Activated B cell treated with CpG ODN at 0.5 μM for 24 hours (primary cell): Measurements from ENCODE around the gene ANO9. TPM values are rescaled to one million over a fixed set of nuclear protein-coding genes. Genes with fewer than 3 reads are reported as not detected.

Experiments used
- ATAC-seq: fragments of 200-7000 bp; cut with Tn5 transposase; one replicate; pipeline ENCODE4 v1.10.0; 2021; ENCODE audit warnings: low read depth, mild to moderate bottlenecking, moderate library complexity
- CTCF ChIA-PET: fragments of 350-600 bp; sonication (Branson Sonifier 250); formaldehyde crosslinking; loops from one replicate; lab custom pipeline; 2021; ENCODE audit warnings: antibody characterized with exemption; lab: Charles Lee
- POLR2A ChIA-PET: fragments of 350-600 bp; sonication (Branson Sonifier 250); formaldehyde crosslinking; loops from one replicate; lab custom pipeline; 2021; ENCODE audit warnings: antibody characterized with exemption; lab: Charles Lee
- DNase-seq: peaks from one replicate; pipeline ENCODE4 v3.0.0; 2022
- H3K27ac Mint-ChIP-seq: one replicate; pipeline ENCODE4 v1.8.0; 2020; ENCODE audit warnings: mixed read lengths
- H3K27me3 Mint-ChIP-seq: one replicate; pipeline ENCODE4 v1.8.0; 2021; ENCODE audit warnings: mixed read lengths
- H3K36me3 Mint-ChIP-seq: one replicate; pipeline ENCODE4 v1.8.0; 2021; ENCODE audit warnings: low read depth, mixed read lengths
- H3K4me1 Mint-ChIP-seq: one replicate; pipeline ENCODE4 v1.8.0; 2021; ENCODE audit warnings: mixed read lengths
- H3K4me3 Mint-ChIP-seq: one replicate; pipeline ENCODE4 v1.8.0; 2020; ENCODE audit warnings: mild to moderate bottlenecking, mixed read lengths
- H3K9me3 Mint-ChIP-seq: one replicate; pipeline ENCODE4 v1.8.0; 2020; ENCODE audit warnings: mixed read lengths
- intact Hi-C: fragments of 100-400 bp; cut with micrococcal nuclease; formaldehyde crosslinking; loops from one replicate; pipeline ENCODE4 v1.15.1; 2024
- total RNA-seq: library from RNA; stranded (reverse); gene quantifications from 2 replicates; pipeline ENCODE4 v1.2.3, GENCODE V29; 2022
- TF ChIP-seq, protein P1 (sequence below): fragments of 200-600 bp; IDR thresholded peaks from one replicate; pipeline ENCODE4 v1.8.0; 2022; ENCODE audit warnings: antibody characterized with exemption, mild to moderate bottlenecking

Gene ANO9
- total RNA-seq, 1 donor from 2014 or later: 46.1 TPM

DNA sequence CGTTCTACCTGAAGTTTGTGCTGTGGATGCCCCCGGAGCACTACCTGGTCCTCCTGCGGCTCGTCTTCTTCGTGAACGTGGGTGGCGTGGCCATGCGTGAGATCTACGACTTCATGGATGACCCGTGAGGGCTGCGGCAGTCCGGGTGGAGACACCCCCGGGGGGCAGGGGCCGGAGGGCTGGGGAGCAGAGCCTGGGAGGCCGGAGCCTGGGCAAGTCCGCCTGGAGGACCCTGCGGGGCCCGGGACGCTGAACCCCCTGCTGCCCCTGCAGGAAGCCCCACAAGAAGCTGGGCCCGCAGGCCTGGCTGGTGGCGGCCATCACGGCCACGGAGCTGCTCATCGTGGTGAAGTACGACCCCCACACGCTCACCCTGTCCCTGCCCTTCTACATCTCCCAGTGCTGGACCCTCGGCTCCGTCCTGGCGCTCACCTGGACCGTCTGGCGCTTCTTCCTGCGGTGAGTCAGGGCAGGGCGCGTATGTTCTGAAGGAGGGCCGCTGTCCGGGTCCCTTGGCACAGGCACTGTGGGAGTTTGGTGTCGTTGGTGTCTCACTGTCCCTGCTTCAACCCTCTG is 47.9 kb upstream of the ANO9 start:
- ChIA-PET CTCF (no interaction called here), POLR2A (no interaction called here)
- Mint-ChIP-seq H3K4me1 (peaks cover 4% of the 10 kb centered on the region), H3K4me3 (no peak overlapping the region), H3K9me3 (no peaks in the 10 kb centered on the region), H3K27me3 (no peaks in the 10 kb centered on the region), H3K27ac (no peak overlapping the region), H3K36me3 (peaks cover 30% of the 10 kb centered on the region)
- intact Hi-C loops: no loop called here
- DNase-seq (no peak), ATAC-seq (no peak)
- TF ChIP-seq, protein P1, sequence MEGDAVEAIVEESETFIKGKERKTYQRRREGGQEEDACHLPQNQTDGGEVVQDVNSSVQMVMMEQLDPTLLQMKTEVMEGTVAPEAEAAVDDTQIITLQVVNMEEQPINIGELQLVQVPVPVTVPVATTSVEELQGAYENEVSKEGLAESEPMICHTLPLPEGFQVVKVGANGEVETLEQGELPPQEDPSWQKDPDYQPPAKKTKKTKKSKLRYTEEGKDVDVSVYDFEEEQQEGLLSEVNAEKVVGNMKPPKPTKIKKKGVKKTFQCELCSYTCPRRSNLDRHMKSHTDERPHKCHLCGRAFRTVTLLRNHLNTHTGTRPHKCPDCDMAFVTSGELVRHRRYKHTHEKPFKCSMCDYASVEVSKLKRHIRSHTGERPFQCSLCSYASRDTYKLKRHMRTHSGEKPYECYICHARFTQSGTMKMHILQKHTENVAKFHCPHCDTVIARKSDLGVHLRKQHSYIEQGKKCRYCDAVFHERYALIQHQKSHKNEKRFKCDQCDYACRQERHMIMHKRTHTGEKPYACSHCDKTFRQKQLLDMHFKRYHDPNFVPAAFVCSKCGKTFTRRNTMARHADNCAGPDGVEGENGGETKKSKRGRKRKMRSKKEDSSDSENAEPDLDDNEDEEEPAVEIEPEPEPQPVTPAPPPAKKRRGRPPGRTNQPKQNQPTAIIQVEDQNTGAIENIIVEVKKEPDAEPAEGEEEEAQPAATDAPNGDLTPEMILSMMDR: no peak

DNA sequence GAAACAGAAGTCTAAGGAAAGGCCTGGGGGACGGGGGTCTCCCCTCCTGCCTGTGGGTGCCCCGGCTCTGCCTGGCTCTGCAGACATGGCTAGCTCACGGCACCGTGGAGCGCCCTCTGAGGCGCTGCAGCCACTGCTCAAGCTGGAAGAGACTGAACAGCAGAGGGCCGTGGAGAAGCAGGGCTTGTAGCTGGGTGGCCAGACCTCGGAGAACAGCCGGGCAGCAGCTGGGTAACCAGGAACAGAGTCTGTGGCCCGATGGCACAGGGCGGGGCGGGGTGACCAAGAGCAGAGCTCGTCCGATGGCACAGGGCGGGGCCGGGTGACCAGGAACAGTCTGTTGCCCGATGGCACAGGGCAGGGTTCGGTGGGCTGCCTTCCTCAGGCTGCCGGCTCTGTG is 47.2 kb upstream of the ANO9 start:
- TF ChIP-seq, protein P1: no peak
- ATAC-seq (no peak), DNase-seq (no peak)
- Mint-ChIP-seq H3K36me3 (peaks cover 27% of the 10 kb centered on the region), H3K9me3 (no peaks in the 10 kb centered on the region), H3K27me3 (no peaks in the 10 kb centered on the region), H3K4me3 (no peak overlapping the region), H3K4me1 (peaks cover 4% of the 10 kb centered on the region), H3K27ac (no peak overlapping the region)
- intact Hi-C loops: no loop called here
- CTCF ChIA-PET: no interaction called here
- POLR2A ChIA-PET: no interaction called here

DNA sequence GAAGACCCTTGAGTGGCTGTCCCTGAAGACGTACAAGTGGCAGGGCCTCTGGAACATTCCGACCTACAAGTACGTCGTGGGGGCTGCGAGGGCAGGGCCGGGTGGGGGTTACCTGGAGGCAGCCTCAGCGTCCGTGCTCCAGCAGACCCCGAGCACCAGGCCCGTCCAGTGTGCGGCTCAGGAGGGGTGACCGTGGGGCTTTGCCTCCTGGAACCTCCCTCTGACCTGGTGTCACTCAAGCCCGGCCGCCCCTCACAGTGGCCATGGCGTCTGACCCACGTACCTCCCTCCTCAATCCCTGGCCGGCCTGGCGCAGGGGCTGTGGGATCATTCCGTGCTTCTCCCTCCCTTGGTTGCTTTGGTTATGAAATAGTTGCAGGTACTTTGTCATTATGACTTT is 46.8 kb upstream of the ANO9 start:
- H3K4me1 Mint-ChIP-seq: peaks cover 4% of the 10 kb centered on the region
- no peak overlapping the region for H3K27ac Mint-ChIP-seq
- H3K9me3 Mint-ChIP-seq: no peaks in the 10 kb centered on the region
- no peaks in the 10 kb centered on the region for H3K27me3 Mint-ChIP-seq
- intact Hi-C loops: no loop called here
- ATAC-seq (no peak), DNase-seq (no peak)
- no peak overlapping the region for H3K4me3 Mint-ChIP-seq
- TF ChIP-seq, protein P1: no peak
- peaks cover 25% of the 10 kb centered on the region for H3K36me3 Mint-ChIP-seq
- ChIA-PET POLR2A (no interaction called here), CTCF (no interaction called here)

DNA sequence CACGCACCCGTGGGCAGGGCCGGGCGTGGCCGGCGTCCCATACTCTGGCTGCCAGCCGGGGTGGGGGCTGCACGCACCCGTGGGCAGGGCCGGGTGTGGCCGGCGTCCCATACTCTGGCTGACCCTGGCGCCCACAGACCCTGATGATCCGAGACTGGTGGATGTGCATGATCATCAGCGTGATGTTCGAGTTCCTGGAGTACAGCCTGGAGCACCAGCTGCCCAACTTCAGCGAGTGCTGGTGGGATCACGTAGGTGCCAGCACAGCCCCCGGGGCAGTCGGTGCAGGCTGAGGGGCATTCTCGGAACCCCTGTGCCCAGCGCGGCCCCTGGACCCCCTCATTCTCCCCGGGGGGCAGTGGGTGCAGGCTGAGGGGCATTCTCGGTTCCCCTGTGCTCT is 46.3 kb upstream of the ANO9 start:
- ATAC-seq (no peak), DNase-seq (no peak)
- TF ChIP-seq, protein P1: no peak
- Mint-ChIP-seq H3K4me3 (no peak overlapping the region), H3K27ac (no peak overlapping the region), H3K27me3 (no peaks in the 10 kb centered on the region), H3K36me3 (peaks cover 22% of the 10 kb centered on the region), H3K9me3 (no peaks in the 10 kb centered on the region), H3K4me1 (peaks cover 4% of the 10 kb centered on the region)
- intact Hi-C loops: no loop called here
- POLR2A ChIA-PET: no interaction called here
- CTCF ChIA-PET: no interaction called here

DNA sequence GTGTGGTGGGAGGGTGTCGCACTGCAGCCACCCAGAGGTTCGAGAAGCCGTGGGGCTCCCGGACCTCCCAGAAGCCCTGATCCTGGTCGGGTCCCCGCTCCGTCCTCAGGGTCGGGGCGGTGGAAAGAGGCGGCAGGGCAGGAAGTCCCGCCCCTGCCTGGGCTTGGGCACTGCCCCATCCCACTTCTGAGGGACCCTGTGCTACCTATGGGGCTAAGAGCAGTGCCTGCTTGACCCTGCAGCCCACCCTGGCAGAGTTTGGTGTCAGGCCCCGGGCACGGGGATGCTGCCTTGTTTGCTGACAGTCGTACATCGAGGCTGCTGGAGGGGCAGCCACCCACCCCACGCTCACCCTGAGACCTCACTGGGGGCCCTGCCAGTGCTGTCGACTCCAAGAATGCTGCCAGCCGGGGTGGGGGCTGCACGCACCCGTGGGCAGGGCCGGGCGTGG is 45.8 kb upstream of the ANO9 start:
- Mint-ChIP-seq H3K36me3 (peaks cover 19% of the 10 kb centered on the region), H3K27ac (no peak overlapping the region), H3K27me3 (no peaks in the 10 kb centered on the region), H3K4me1 (peaks cover 1% of the 10 kb centered on the region), H3K4me3 (no peak overlapping the region), H3K9me3 (no peaks in the 10 kb centered on the region)
- ATAC-seq (no peak), DNase-seq (no peak)
- ChIA-PET POLR2A (no interaction called here), CTCF (no interaction called here)
- intact Hi-C loops: no loop called here
- TF ChIP-seq, protein P1: no peak
